ENCODE measurements around the gene TAL1. TPM values are rescaled to one million over a fixed set of nuclear protein-coding genes. Genes with fewer than 3 reads are reported as not detected.

Gene TAL1
- total and polyA plus RNA-seq, 4 experiments from 2014 or later, result not detected

- ChIA-PET CTCF (ENCODE audit: partially characterized antibody) (no interaction called here), POLR2A (ENCODE audit: partially characterized antibody) (no interaction called here)
- Mint-ChIP-seq H3K4me1 (no peaks in the 10 kb centered on the region), H3K36me3 (no peaks in the 10 kb centered on the region), H3K27me3 (peaks cover 3 to 8% of the 10 kb centered on the region in 2 donors), H3K9me3 (no peaks in the 10 kb centered on the region), H3K27ac (no peak overlapping the region), H3K4me3 (no peak overlapping the region)
- no peak for DNase-seq
- Histone ChIP-seq H3K27me3 (ENCODE audit: insufficient read depth, low read length) (no peaks in the 10 kb centered on the region), H3K9me3 (ENCODE audit: control insufficient read depth in 1 of 2, low read length in 2 of 2) (no peaks in the 10 kb centered on the region), H3K4me3 (ENCODE audit: low read length in 2 of 2) (no peak overlapping the region), H3K27ac (ENCODE audit: low read depth, low read length) (no peak overlapping the region), H3K4me1 (ENCODE audit: insufficient read depth, low read length) (no peaks in the 10 kb centered on the region), H3K36me3 (ENCODE audit: insufficient read depth, low read length) (no peaks in the 10 kb centered on the region)
- intact Hi-C loops (cut with micrococcal nuclease), result no loop called here
Observed at GRCh38 chr1:47216278-47217059, 15.6 kb downstream of the TAL1 start.

DNA sequence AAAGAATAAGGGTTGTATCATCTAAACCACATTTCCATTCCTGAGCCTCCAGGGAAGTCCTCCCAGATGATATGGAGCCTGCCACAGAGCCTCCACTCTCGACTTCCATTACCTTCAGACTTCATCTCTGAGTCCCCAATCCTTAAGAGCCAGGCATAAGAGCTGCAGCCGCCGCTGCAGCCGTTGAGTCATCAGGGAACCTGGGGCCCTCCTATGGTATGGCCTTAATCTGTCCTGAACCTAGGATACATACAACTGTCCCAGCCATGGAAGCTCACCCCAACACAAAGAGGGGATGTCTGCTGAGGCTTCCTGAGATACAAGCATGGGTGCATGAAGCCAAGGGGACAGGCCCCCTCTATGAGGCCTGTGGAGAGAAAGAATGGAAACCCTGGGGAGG, 16.3 kb downstream of the TAL1 start:
- Mint-ChIP-seq H3K9me3 (no peaks in the 10 kb centered on the region), H3K36me3 (no peaks in the 10 kb centered on the region), H3K27ac (no peak overlapping the region), H3K4me1 (no peaks in the 10 kb centered on the region), H3K27me3 (peaks cover 1 to 2% of the 10 kb centered on the region in 2 donors), H3K4me3 (no peak overlapping the region)
- Histone ChIP-seq H3K27ac (ENCODE audit: low read depth, low read length) (no peak overlapping the region), H3K4me1 (ENCODE audit: insufficient read depth, low read length) (no peaks in the 10 kb centered on the region), H3K27me3 (ENCODE audit: insufficient read depth, low read length) (no peaks in the 10 kb centered on the region), H3K9me3 (ENCODE audit: control insufficient read depth in 1 of 2, low read length in 2 of 2) (no peaks in the 10 kb centered on the region), H3K4me3 (ENCODE audit: low read length in 2 of 2) (no peak overlapping the region), H3K36me3 (ENCODE audit: insufficient read depth, low read length) (no peaks in the 10 kb centered on the region)
- intact Hi-C loops (cut with micrococcal nuclease), result no loop called here
- CTCF ChIA-PET (ENCODE audit: partially characterized antibody), result no interaction called here
- POLR2A ChIA-PET (ENCODE audit: partially characterized antibody), result no interaction called here
- DNase-seq, result no peak

DNA sequence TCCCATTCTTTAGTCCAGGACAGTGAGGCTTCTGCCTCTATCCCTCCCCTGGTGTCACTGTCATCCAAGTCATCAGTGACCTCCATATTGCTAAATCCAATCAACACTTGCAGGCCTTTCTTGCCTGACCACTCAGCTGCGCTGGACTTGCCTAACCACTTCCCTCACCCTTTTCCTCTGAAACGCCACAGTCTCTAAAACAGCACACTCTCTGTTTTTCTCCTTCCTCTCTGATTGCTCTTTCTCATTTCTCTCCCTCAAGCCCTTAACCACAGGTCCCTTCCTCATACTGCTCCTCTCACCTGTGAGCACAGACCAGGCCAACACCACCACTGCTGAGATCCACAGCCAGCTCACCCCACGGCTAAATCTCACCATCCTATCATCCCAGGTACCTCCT, 17.5 kb downstream of the TAL1 start:
- POLR2A ChIA-PET (ENCODE audit: partially characterized antibody), result no interaction called here
- intact Hi-C loops (cut with micrococcal nuclease), result no loop called here
- Mint-ChIP-seq H3K9me3 (no peaks in the 10 kb centered on the region), H3K36me3 (no peaks in the 10 kb centered on the region), H3K27ac (no peak overlapping the region), H3K4me1 (no peaks in the 10 kb centered on the region), H3K27me3 (peaks cover 0 to 4% of the 10 kb centered on the region in 2 donors), H3K4me3 (no peak overlapping the region)
- Histone ChIP-seq H3K4me3 (ENCODE audit: low read length in 2 of 2) (no peak overlapping the region), H3K4me1 (ENCODE audit: insufficient read depth, low read length) (no peaks in the 10 kb centered on the region), H3K36me3 (ENCODE audit: insufficient read depth, low read length) (no peaks in the 10 kb centered on the region), H3K9me3 (ENCODE audit: control insufficient read depth in 1 of 2, low read length in 2 of 2) (no peaks in the 10 kb centered on the region), H3K27ac (ENCODE audit: low read depth, low read length) (no peak overlapping the region), H3K27me3 (ENCODE audit: insufficient read depth, low read length) (no peaks in the 10 kb centered on the region)
- no peak for DNase-seq
- CTCF ChIA-PET (ENCODE audit: partially characterized antibody), result no interaction called here

- Mint-ChIP-seq H3K27ac (no peak overlapping the region), H3K9me3 (no peaks in the 10 kb centered on the region), H3K4me1 (no peaks in the 10 kb centered on the region), H3K36me3 (no peaks in the 10 kb centered on the region), H3K27me3 (peaks cover 4 to 5% of the 10 kb centered on the region in 2 donors), H3K4me3 (no peak overlapping the region)
- DNase-seq, result no peak
- H3K27me3 ChIP-seq (ENCODE audit: insufficient read depth, low read length), result no peaks in the 10 kb centered on the region
- CTCF ChIA-PET (ENCODE audit: partially characterized antibody), result interaction anchor here (0.6 to 2.1 kb wide), 2 partner anchors 19 to 21 kb away, joined by 3 to 5 read pairs; no protein-coding TSS in a partner anchor
- no peak overlapping the region for H3K27ac ChIP-seq (ENCODE audit: low read depth, low read length)
- no peaks in the 10 kb centered on the region for H3K4me1 ChIP-seq (ENCODE audit: insufficient read depth, low read length)
- no peaks in the 10 kb centered on the region for H3K36me3 ChIP-seq (ENCODE audit: insufficient read depth, low read length)
- no peaks in the 10 kb centered on the region for H3K9me3 ChIP-seq (ENCODE audit: control insufficient read depth in 1 of 2, low read length in 2 of 2)
- intact Hi-C loops (cut with micrococcal nuclease), result no loop called here
- POLR2A ChIA-PET (ENCODE audit: partially characterized antibody), result no interaction called here
- no peak overlapping the region for H3K4me3 ChIP-seq (ENCODE audit: low read length in 2 of 2)
Observed at GRCh38 chr1:47213230-47213963, 18.6 kb downstream of the TAL1 start.

DNA sequence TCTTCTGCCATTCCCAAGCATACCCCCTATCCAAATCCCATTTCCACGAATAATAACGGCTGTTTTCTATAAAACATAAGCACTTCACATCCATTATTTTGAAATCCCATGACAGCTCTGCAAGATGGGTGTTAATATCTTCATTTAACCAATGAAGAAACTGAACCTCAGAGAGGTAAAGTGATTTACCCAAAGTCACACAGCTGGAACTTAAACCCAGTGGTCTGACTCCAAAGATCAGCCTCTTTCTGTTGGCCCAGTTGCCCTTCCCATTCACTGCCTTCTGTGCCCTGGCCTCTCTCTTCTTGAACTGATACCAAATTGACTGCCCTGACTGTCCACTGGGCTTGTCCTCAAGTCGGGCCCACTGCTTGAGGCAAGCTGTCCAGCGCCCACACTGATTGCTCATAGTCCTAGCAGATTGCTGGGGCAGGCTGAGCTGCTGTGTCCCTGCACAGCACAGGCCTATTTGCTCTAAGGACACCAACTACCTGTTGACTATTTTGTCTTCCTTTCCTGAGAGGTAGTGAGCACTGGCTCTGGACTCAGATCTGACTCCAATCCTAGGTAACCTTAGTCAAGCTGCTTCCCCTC, 19.3 kb downstream of the TAL1 start:
- Histone ChIP-seq H3K4me3 (ENCODE audit: low read length in 2 of 2) (no peak overlapping the region), H3K36me3 (ENCODE audit: insufficient read depth, low read length) (no peaks in the 10 kb centered on the region), H3K27me3 (ENCODE audit: insufficient read depth, low read length) (no peaks in the 10 kb centered on the region), H3K9me3 (ENCODE audit: control insufficient read depth in 1 of 2, low read length in 2 of 2) (no peaks in the 10 kb centered on the region), H3K27ac (ENCODE audit: low read depth, low read length) (no peak overlapping the region), H3K4me1 (ENCODE audit: insufficient read depth, low read length) (no peaks in the 10 kb centered on the region)
- ChIA-PET CTCF (ENCODE audit: partially characterized antibody) (interaction anchor here (0.6 to 2.1 kb wide), 3 partner anchors 18 to 50 kb away, joined by 3 to 5 read pairs (median 5); no protein-coding TSS in a partner anchor), POLR2A (ENCODE audit: partially characterized antibody) (no interaction called here)
- Mint-ChIP-seq H3K4me1 (no peaks in the 10 kb centered on the region), H3K27me3 (peaks cover 4 to 7% of the 10 kb centered on the region in 2 donors), H3K27ac (no peak overlapping the region), H3K36me3 (no peaks in the 10 kb centered on the region), H3K9me3 (no peaks in the 10 kb centered on the region), H3K4me3 (no peak overlapping the region)
- DNase-seq, result no peak
- intact Hi-C loops (cut with micrococcal nuclease), result no loop called here

DNA sequence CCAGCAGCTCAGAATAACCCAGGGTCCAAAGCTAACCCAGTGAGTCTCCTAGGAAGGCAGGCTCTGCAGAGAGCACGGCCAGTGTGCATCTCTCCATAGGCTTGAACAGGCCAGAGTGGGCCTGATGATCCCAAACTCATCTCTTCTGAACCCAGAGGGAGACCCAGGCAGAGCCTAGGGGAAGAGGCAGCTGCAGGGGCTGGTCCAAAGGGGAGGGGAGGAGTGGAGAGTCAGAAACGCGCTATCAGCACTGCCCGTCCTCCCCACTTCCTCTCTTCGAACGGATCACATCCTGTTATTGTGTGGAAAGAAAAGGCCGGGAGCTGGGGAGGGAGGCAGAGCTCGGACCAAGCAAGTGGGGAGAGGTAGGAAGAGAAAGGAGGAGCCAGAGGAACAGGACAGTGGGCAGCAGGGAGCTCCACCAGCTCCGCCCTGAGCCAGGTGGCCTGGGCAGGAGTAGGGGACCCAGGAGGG, 20.2 kb downstream of the TAL1 start:
- H3K27me3 Mint-ChIP-seq, result peaks cover 7 to 10% of the 10 kb centered on the region in 2 donors
- no peaks in the 10 kb centered on the region for H3K36me3 Mint-ChIP-seq
- Histone ChIP-seq H3K27ac (ENCODE audit: low read depth, low read length) (no peak overlapping the region), H3K36me3 (ENCODE audit: insufficient read depth, low read length) (no peaks in the 10 kb centered on the region), H3K27me3 (ENCODE audit: insufficient read depth, low read length) (no peaks in the 10 kb centered on the region), H3K9me3 (ENCODE audit: control insufficient read depth in 1 of 2, low read length in 2 of 2) (no peaks in the 10 kb centered on the region), H3K4me1 (ENCODE audit: insufficient read depth, low read length) (no peaks in the 10 kb centered on the region), H3K4me3 (ENCODE audit: low read length in 2 of 2) (no peak overlapping the region)
- ChIA-PET POLR2A (ENCODE audit: partially characterized antibody) (no interaction called here), CTCF (ENCODE audit: partially characterized antibody) (interaction anchor here (1.1 to 2.1 kb wide), 4 partner anchors 11 to 51 kb away, joined by 3 to 5 read pairs (median 4); no protein-coding TSS in a partner anchor)
- no peak overlapping the region for H3K4me3 Mint-ChIP-seq
- H3K9me3 Mint-ChIP-seq, result no peaks in the 10 kb centered on the region
- no peak for DNase-seq
- intact Hi-C loops (cut with micrococcal nuclease), result no loop called here
- H3K4me1 Mint-ChIP-seq, result no peaks in the 10 kb centered on the region
- no peak overlapping the region for H3K27ac Mint-ChIP-seq

DNA sequence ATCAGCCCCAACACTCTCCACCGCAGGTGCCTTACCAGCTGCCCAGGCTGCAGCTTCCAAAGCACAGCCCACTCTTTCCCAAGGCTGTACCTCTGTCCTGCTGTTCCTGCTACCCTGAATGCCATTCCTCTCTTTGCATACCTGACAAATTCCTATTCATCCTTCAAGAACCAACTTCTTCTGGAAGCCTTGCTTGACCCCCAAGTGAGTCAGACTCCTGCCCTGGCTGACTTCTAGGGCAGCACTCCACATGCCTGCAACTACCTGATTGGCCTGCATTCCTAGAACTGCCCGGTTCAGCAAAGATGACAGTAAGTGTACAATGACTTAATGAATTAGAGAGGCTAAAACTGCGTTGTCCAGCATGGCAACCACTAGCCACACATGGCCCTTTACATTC, 21.4 kb downstream of the TAL1 start:
- H3K27me3 ChIP-seq (ENCODE audit: insufficient read depth, low read length), result no peaks in the 10 kb centered on the region
- DNase-seq, result no peak
- Mint-ChIP-seq H3K4me1 (no peaks in the 10 kb centered on the region), H3K27me3 (peaks cover 8 to 15% of the 10 kb centered on the region in 2 donors), H3K27ac (no peak overlapping the region), H3K36me3 (no peaks in the 10 kb centered on the region), H3K4me3 (no peak overlapping the region), H3K9me3 (no peaks in the 10 kb centered on the region)
- H3K27ac ChIP-seq (ENCODE audit: low read depth, low read length), result no peak overlapping the region
- no peaks in the 10 kb centered on the region for H3K9me3 ChIP-seq (ENCODE audit: control insufficient read depth in 1 of 2, low read length in 2 of 2)
- no peaks in the 10 kb centered on the region for H3K36me3 ChIP-seq (ENCODE audit: insufficient read depth, low read length)
- CTCF ChIA-PET (ENCODE audit: partially characterized antibody), result no interaction called here
- no peaks in the 10 kb centered on the region for H3K4me1 ChIP-seq (ENCODE audit: insufficient read depth, low read length)
- no peak overlapping the region for H3K4me3 ChIP-seq (ENCODE audit: low read length in 2 of 2)
- intact Hi-C loops (cut with micrococcal nuclease), result no loop called here
- POLR2A ChIA-PET (ENCODE audit: partially characterized antibody), result no interaction called here
